ENCODE results near the gene RGS11. TPM values are rescaled to one million over a fixed set of nuclear protein-coding genes. Genes with fewer than 3 reads are reported as not detected.

RGS11 gene
- total RNA-seq, 8 experiments from 2014 or later, result 0.22 to 12.5 (median 1.7) TPM

Other genes starting within 250 kb of the RGS11 start
- 10 to 100 TPM in 4 of 8 experiments, 1 to 10 TPM in 4; 3.5 to 23.1 (median 10.3) TPM for gene POLR3K, start 222.3 kb downstream of the RGS11 start, total RNA-seq
- 10 to 100 TPM; 14.1 to 50.6 (median 33.1) TPM for gene SNRNP25, start 222.1 kb downstream of the RGS11 start, total RNA-seq
- 10 to 100 TPM in 5 of 8 experiments, 1 to 10 TPM in 3; 2.5 to 22.4 (median 14.1) TPM for gene RHBDF1, start 203.3 kb downstream of the RGS11 start, total RNA-seq
- 10 to 100 TPM; 27.1 to 91.9 (median 40.5) TPM for gene MPG, start 197.7 kb downstream of the RGS11 start, total RNA-seq
- gene NPRL3, start 137.3 kb downstream of the RGS11 start, total RNA-seq, result 10 to 100 TPM in 2 of 8 experiments, 1 to 10 TPM in 6; 6.3 to 42.2 (median 8.7) TPM
- gene HBZ, start 123.3 kb downstream of the RGS11 start, total RNA-seq, result not detected
- not detected for gene HBM, start 110.0 kb downstream of the RGS11 start, total RNA-seq
- gene HBA2, start 103.1 kb downstream of the RGS11 start, total RNA-seq, result 1 to 10 TPM in 2 of 8 experiments, under 1 TPM in 1, not detected in 5; 0.92 to 3.2 (median 1.1) TPM
- gene HBA1, start 99.3 kb downstream of the RGS11 start, total RNA-seq, result 1 to 10 TPM in 3 of 8 experiments, not detected in 5; 2.2 to 6.5 (median 3.1) TPM
- gene HBQ1, start 95.5 kb downstream of the RGS11 start, total RNA-seq, result 1 to 10 TPM in 6 of 8 experiments, not detected in 2; 1.3 to 8.8 (median 5.2) TPM
- gene LUC7L, start 46.5 kb downstream of the RGS11 start, total RNA-seq, result 100 to 1,000 TPM in 3 of 8 experiments, 10 to 100 TPM in 5; 75.5 to 188 (median 90.9) TPM
- 100 to 1,000 TPM in 1 of 8 experiments, 10 to 100 TPM in 7; 23.1 to 101 (median 50.5) TPM for gene FAM234A, start 41.1 kb downstream of the RGS11 start, total RNA-seq
- 10 to 100 TPM in 4 of 8 experiments, 1 to 10 TPM in 2, under 1 TPM in 2; 0.25 to 55.2 (median 8.5) TPM for gene ARHGDIG, start 4.6 kb upstream of the RGS11 start, total RNA-seq
- gene PDIA2, start 7.2 kb upstream of the RGS11 start, total RNA-seq, result 10 to 100 TPM in 3 of 8 experiments, 1 to 10 TPM in 2, under 1 TPM in 1, not detected in 2; 0.35 to 18.5 (median 9.1) TPM
- gene AXIN1, start 76.8 kb upstream of the RGS11 start, total RNA-seq, result 10 to 100 TPM; 10.3 to 21.6 (median 15.9) TPM
- 100 to 1,000 TPM in 1 of 8 experiments, 10 to 100 TPM in 7; 57.8 to 117 (median 82.2) TPM for gene MRPL28, start 94.6 kb upstream of the RGS11 start, total RNA-seq
- gene PGAP6, start 106.0 kb upstream of the RGS11 start, total RNA-seq, result 10 to 100 TPM; 19.2 to 82.1 (median 25.3) TPM
- gene NME4, start 121.3 kb upstream of the RGS11 start, total RNA-seq, result 10 to 100 TPM; 24.9 to 88.9 (median 54.0) TPM
- gene DECR2, start 125.9 kb upstream of the RGS11 start, total RNA-seq, result 10 to 100 TPM in 6 of 8 experiments, 1 to 10 TPM in 2; 7.1 to 24.2 (median 11.8) TPM
- 10 to 100 TPM; 13.6 to 32.6 (median 25.2) TPM for gene RAB11FIP3, start 149.7 kb upstream of the RGS11 start, total RNA-seq